Head of caudate nucleus (tissue), 42 donors: ENCODE results near the gene CTNND2.
A peak's percentile ranks its signal among the peaks of the same experiment; 100 is the strongest.
"Not testable (repeated sequence)": the region's sequence is repeated elsewhere in the genome, so short reads cannot be mapped to it uniquely, and the experiment has no call there.

ENCODE experiments used
- DNase-seq, 42 donors: peaks; one replicate each; pipeline versions ENCODE4 v3.0.0 to v3.0.0-alpha.2; 2020 to 2021; ENCODE audit warnings: mixed read lengths in 7 of 42
- intact Hi-C: fragments of 100-400 bp; cut with DNase I; formaldehyde crosslinking; loops from one replicate; pipeline ENCODE4 v1.15.0; 2022

Gene CTNND2

DNA sequence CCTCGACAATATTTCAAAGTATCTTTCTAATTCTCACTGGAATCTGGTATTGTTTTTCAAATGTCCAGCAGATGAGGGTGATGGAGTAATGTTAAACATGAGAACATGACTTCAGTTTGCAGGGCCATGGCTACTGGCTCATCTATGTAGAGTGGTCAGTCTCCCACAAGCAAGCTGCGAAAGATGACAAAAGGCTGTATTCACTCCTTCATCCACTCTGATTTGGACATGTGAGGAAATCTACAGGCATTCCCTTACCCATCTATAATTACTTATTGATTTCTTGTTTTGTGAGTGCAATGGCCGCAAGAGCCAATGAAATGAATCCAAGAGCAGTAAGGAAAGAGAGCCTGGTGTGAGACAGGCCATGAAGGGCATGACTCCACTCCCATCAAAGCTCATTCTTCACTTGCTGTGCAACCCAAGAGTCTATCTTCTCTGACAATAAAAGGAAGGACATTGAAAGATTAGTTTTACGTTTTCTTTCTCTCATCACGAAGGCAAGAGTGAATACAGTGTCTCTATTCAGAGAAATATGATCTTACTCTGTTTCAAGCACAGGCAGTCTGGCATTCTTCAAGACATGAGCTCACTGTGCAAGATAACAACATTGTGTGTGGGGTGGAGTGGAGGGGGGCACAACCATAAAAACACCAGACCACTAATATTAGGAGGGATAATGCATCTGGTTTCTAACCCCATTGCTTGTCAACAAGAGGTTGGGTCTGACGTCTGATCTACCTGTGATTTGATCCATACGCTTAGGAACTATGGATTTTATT, 893.6 kb downstream of the CTNND2 start:
- intact Hi-C loops, result no loop called here
- no peak for DNase-seq

DNA sequence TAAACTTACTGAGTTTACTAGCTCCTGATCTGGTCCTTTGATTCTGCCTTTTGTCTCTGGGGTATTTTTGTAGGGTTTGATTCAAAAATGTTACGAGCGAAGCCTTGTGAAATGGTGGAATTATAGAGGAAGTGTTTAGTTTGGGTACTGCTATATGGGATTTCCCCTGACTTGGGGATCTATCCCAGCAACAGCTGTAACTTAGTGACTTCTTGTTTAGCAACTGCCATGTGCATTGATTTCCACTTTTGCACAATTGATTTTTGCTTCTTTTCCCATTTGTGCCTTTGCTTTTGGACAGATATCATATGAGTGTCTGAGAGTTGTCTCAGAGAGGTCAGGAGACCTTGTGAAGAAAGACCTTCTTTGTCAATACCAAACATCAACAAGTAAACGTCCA, 894.7 kb downstream of the CTNND2 start:
- intact Hi-C loops, result no loop called here
- no peak for DNase-seq

DNA sequence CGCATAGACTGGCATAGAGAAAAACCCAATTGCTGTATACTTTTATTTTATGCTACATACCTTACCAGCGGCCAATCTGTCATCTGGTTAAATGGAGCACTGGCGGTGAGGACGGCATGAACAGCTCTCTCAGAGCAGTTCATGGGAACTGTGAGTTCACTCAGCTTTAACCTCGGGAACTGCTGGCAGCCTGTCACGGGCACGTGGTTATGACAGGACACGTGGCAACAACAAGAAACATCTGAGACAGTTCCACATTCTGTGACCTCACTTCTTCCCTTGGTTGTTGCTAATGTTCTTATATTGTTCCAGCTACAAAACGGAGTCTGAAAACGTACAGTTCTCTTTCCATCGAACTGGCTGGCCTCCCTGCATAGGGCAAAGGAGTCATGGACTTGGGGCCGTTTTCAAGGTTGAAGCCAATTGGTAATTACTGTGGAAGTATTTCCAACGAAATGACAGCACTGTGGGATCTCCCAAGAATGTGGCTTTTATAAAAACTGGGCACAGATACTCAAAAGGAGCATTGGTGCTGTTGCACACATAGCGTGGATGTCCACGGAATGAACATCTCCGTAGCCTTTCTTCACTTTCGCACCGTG, 896.9 kb downstream of the CTNND2 start:
- intact Hi-C loops, result no loop called here
- peak in 20 of 42 donors; percentile 15 to 80 (median 40) for DNase-seq

DNA sequence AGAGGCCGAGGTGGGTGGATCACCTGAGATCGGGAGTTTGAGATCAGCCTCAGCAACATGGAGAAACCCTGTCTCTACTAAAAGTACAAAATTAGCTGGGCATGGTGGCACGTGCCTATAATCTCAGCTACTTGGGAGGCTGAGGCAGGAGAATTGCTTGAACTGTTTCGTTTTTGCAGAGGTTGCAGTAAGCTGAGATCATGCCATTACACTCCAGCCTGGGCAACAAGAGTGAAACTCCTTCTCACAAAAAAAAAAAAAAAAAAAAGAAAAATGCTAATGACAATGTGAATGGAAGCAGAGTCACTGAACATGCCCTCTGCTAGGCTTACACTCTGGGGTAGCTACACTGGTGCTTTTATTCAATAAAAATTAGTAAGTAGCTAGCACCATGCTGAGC, 899.7 kb downstream of the CTNND2 start:
- intact Hi-C loops, DNase-seq: not testable (repeated sequence)

DNA sequence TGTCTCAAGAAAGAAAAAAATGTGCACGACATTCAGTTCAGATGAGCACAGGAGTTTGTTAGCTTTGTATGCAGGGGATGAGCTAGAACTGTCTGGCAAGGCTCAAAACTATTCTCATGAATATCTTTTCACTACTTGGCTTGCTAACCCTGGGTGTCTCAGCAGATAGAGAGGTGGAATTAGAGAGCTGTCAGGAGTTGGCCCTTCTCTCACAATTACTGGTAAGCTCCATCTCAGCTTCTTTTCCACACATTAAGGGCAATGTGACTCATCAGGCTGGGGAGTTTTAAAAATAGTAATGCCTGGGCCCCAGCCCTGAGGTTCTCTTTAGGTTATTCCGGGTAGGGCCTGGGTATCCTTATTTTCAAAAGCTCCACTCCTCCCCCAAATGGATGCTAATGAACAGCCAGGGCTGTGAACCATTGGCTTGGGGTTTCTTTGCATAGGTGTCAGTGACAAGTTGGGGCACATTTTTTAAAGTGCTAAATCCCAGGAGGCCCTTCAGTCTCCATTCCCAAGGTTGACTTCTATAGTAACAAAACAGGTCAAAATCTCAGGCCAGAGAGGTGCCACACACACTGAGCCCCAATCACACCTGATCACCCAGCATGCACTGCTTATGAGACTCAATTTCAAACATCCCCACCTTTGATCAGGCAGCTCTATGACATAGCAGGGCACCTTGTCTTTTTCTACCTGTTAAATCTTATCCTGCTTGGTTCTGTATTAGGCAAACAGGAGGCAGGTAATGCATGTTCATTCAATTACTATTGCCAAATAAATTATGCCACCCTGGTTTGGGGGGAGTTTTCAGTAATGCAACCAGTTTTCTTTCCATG, 903.5 kb downstream of the CTNND2 start:
- DNase-seq, result peak in 5 of 42 donors; percentile 25 to 67 (median 45)
- intact Hi-C loops, result no loop called here

DNA sequence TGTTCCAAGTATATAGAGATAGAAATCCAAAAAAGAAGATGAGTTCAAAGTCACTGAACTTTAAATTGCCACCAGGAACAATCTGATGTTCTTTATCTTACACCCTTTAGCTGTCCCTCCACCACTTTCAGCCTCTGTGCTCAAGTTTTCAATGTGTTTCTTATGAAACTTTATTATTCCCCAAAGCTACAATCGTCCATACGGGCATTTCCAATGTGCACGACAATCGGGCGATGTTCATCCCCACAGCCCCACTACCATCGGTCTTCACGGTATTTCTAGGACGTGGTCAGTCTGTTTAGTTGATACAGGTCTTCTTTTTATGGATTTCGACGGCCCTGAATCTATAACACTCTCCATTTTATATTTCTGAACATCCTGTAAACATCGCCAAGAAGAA, 904.5 kb downstream of the CTNND2 start:
- intact Hi-C loops, result no loop called here
- DNase-seq, result no peak

DNA sequence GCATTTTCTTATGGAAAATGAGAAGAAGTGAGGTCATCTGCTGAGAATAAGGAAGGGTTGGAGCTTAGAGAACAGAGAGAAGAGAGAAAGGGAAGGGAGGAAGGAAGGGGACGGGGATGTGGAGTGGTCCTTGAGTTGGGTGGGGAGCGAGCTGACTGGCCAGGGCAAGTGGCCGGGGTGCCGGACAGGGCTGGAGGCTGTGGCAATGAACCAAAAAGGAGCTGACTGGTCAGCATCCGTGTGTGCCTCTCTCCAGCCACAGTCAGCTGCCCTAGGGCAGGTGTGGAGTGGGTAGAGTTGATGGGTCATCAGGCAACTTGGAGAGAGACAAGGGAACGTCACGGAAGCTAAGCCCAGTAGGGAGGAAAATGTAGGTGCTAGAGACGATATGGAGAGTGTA, 908.4 kb downstream of the CTNND2 start:
- intact Hi-C loops, result no loop called here

DNA sequence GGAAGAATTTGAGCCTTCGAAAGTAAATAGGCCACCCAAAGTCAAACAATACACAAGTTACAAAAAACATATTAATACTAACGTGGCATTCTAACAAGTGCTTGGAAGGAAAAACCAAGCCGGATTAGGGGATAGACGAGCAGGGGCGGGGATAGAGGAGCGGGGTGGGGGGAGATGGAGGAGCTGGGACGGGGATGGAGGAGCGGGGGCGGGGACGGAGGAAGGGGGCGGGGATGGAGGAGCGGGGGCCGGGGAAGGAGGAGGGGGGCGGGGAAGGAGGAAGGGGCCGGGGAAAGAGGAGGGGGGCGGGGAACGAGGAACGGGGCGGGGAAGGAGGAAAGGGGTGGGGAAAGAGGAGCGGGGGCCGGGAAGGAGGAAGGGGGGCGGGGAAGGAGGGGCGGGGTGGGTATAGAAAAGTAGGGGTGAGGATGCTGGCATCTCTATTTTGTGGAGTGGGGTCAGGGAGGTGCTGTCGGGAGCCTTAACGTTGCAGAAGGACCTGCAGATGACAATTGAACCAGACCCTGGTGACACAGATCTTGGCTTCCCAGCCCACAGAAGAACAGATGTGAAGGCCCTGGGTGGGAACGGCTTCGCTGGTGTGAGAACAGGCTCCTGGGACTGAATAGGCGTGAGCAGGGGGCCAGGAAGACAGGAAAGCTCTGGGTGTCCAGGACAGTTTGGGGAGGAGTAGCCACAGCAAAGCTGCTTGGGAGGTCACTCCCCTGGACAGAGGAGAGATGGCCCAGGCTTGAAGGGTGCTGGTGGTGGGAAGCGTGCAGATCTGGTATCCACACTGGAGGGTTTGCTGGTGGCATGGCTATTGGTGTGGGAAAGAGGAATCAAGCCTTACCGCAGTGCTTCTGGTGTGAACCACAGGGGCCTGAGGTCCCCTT, 909.9 kb downstream of the CTNND2 start:
- intact Hi-C loops, result no loop called here
- no peak for DNase-seq

More for the DNA sequence above, 908.4 kb downstream of the CTNND2 start:
- DNase-seq, result no peak

DNA sequence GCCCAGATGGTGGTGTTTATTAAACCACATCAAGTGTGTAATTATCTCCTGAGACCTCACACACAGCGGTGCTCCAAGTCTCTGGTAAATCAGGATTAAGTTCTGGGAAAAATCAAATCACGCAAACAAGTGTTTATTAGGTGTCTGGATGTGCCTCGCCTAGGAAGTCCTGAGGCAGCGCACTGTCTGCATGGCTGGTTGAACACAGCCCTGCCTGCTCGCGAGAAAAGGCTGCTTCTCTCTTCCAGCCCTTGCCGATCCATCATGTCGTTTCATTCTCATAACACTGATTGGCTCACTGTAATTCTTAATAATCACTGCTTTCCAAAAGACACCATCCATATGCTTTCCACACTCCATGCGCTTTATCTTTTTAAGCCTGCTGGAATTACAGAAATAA, 913.6 kb downstream of the CTNND2 start:
- intact Hi-C loops, result no loop called here

DNA sequence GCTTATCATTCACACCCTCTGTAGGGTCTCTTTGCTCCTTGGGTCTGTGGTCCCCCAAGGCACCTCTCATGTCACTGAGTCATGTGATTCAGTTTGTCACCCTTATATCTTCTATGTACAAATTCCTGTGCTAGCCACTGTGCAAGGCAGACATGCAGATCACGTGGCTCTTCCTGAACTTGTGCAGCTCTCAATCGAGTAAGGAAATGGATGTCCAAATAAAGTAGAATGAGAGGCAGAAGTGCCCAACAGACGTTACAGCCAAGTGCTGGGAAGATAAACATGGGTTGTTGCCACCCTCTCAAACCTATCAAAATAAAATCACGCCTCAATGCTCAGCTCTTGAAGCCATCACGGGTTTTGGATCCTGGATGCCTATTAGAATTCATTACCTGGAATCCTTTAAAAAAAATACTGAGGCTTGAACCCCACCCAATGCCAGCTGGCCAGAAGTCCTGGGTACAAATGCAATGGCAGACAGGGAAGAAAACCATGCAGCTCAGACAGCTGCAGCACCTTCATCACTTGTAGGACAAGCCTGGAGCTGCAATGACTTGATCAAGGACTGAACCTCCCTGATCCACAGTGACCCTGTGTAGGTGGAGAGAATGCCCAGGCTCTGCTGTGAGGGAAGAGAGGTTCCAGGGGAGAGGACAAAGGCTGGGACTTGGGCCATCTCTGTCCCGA, 914.5 kb downstream of the CTNND2 start:
- intact Hi-C loops, result no loop called here
- DNase-seq, result no peak

More for the DNA sequence above, 913.6 kb downstream of the CTNND2 start:
- DNase-seq, result no peak

DNA sequence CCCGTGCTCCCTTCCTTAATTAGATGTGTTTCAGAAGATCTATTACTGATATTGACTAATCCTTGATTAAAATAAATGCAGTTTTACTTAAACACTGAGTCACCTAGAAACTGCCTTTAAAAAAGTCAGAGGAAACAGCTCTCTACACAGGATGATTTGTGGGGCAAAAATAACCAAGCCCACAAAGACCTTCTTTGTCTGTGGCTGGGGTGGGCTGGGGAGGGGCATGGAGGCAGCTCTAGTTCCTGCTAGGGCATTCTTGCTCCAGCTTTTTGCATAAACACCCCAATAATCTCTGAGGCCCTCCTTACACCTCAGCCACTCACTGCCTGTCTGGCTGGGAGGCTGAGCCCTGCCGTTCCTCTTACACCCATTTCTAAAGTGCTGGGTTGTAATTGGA, 915.6 kb downstream of the CTNND2 start:
- intact Hi-C loops, result no loop called here
- peak in 12 of 42 donors; percentile 13 to 61 (median 36) for DNase-seq

DNA sequence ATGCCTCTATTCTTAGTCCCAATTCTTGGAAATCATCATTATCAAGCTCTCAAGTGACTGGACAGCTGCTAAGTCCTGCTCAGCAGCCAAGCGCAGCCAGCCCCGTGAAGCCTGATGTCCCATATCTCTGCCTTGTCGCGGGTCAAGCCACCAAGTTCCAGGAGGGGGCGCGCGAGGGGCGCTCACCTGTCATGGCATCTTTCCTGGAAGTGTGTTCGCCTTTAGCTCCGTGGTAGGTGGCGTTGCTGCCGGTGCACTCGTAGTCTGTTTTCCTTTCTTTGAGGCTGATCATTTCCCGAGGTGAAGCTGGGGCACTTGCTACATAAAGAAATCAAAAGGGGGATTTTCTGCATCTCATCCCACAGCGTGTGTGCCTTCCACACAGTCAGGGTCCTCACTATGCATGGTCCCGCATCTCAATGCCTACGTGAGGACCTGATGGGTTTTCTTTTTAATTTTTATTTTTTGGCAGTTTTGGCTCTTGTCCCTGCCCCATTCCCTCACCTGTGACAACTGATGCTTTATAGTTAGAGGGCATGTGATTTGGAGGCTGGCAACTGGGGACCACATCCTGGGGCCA, 916.2 kb downstream of the CTNND2 start:
- intact Hi-C loops, result no loop called here
- peak; percentile 30 to 86 (median 72) for DNase-seq

DNA sequence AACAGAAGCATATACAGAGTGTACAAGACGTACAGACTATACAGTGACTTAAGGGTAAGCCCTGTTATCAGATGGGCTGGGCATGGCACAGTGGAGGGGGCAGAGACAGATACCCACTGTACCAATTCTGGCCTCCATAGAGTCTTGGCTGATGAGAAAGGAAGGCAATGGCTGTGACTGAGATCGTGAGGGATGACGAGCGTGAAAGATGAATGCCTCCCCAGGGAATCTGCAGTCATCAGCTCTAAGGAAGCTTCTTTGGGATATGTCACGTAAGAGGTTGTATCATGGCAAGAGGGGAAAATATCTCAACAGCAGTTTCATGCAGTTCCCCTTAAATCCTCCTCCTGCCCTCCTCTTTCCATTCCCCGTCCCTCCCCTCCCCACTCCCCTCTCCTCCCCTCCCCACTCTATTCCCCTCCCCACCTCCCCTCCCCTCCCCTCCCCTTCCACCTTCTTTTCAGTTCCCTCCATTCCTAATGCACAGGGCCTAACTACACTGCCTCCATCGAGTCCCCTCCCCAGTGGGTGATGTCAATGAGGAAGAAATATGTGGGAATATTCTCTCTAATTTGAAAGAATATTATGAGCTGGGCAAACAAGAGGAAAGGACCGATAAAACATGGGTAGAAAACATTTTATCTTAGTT, 916.8 kb downstream of the CTNND2 start:
- intact Hi-C loops, result no loop called here
- DNase-seq, result no peak

DNA sequence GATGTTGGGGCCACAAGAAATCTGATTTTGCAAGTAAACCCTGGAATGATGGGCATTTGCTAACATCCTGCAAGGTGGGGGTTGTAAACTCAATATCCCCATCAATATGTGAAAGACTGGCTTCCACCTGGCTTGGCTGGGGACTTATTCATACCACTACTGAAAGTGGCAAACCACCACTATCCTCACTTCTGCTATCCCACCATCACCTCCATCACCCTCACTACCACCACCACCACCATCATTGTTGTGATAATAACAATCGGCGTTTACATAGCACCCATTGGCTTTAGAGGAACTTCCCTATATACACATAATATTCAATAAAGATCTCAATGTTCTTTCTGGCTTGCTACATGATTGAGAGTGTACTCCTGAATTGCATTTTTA, 918.5 kb downstream of the CTNND2 start:
- no peak for DNase-seq
- intact Hi-C loops, result no loop called here

DNA sequence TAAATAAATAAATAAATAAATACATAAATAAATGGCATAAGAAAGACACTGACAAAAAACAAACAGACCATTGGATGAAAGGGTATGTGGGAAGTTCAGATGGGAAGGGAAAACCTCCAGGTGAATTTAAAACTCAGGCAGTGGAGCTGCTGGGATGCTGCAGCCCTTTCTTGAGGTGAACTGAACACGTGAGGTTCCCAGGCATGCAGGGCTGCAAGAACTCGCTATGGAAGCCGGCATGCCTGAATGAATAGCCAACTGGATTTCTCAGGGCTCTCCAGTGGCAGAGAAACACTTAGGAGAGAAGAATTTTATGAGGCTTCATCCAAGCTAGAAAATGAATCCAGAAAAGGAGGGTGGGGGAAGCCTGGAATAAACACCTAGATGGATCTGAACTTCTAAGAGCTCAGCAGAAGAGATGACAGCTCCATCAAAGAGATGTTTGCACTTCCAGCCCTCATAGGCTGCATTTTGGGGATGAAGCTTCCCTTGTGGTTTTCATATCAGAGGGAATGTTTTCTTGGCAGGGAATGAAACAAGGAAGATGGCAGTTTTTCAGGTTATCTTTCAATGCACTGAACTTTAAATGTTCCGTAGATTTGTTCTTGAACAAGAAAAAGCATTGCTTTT, 919.0 kb downstream of the CTNND2 start:
- DNase-seq, result no peak
- intact Hi-C loops, result no loop called here

DNA sequence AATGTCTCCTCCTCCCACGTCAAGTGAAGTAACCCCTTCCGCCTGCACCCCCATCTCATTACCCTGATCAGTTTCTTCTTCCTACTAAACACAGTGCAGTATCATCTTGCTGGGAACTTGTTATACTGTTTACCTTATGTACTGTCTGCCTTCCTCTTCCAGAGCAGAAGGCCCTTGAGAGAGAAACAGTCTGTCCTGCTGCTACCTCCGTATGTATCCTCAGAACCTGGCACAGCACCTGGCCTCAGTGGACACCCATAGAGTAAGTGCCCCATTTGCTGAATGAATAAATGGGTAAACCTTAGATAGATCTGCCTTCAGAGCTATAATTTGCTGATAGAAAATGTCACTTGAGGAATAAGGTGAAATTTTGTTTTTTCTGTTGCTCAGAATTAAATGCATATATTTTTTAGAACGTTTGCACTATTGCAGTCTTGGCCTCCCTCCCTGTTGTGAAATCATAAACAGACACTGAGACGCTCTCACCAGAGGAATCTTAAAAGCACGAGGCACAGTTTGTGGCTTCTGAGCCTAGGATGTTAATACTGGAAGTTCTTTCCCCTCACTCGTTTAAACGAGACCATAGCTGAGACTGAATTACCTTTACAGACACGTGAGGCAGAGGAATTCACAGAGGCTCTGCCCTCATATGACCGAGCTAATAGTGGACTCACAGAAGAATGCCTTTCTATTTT, 920.1 kb downstream of the CTNND2 start:
- intact Hi-C loops, result no loop called here
- no peak for DNase-seq

DNA sequence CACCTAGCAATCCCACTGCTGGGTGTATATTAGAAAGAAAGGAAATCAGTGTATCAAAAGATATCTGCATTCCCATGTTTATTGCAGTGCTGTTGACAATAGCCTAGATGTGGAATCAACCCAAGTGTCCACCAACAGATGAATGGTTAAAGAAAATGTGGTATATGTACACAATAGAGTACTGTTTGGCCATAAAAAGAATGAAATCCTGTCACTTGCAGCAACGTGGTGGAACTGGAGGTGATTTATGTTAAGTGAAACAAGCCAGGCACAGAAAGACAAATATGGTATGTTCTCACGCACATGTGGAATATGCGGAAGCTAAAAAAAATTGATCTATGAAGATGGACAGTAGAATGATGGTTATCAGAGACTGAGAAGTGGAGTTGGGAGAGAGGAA, 921.6 kb downstream of the CTNND2 start:
- no peak for DNase-seq
- intact Hi-C loops, result no loop called here
